ENCODE results near the gene NUP210. TPM values are rescaled to one million over a fixed set of nuclear protein-coding genes. Genes with fewer than 3 reads are reported as not detected.

The NUP210 gene
- total and polyA plus RNA-seq, 7 experiments from 2014 or later, result 52.6 to 164 (median 138) TPM

DNA sequence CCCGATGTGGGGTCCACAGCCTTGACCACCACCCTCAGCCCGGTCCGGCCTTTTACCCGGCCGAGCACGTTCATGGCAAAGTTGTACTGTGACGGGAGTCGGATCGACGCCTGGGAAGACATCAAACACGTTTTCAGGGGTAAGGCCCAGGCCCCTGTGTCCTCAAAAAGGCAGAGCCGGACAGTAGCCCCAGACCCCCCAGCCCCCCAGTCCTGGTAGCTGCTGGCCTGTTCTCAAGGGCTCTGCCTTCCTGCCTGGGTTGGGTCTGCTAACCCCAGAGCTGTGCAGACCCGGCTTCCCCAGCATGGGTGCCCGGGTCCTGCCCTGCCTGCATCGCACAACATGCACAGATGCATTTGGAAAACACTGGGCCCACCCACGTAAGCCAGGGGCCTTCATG is 84.6 kb downstream of the NUP210 start:
- H3K4me1 ChIP-seq (ENCODE audit: control insufficient read depth in 2 of 2, insufficient read depth in 2 of 2, low read length in 2 of 2), result no peaks in the 10 kb centered on the region
- Mint-ChIP-seq H3K4me3 (no peak overlapping the region), H3K27me3 (no peaks in the 10 kb centered on the region), H3K4me1 (peaks cover 0 to 11% (median 0%) of the 10 kb centered on the region in 7 donors), H3K27ac (peak overlapping the region in 1 of 9 donors; percentile 69), H3K36me3 (peaks cover 9 to 42% (median 16%) of the 10 kb centered on the region in 5 donors), H3K9me3 (peaks cover 0 to 2% (median 0%) of the 10 kb centered on the region in 11 donors)
- ATAC-seq, result no peak
- ChIA-PET POLR2A (no interaction called here), CTCF (no interaction called here)
- H3K9me3 ChIP-seq (ENCODE audit: control insufficient read depth in 2 of 3, low read length in 3 of 3), result no peaks in the 10 kb centered on the region
- DNase-seq, result no peak
- intact Hi-C loops (cut with micrococcal nuclease), result no loop called here
- H3K27me3 ChIP-seq (ENCODE audit: control insufficient read depth in 2 of 2, insufficient read depth in 2 of 2, low read length in 2 of 2), result no peaks in the 10 kb centered on the region
- peaks cover 26 to 100% (median 64%) of the 10 kb centered on the region in 3 experiments for H3K36me3 ChIP-seq (ENCODE audit: control insufficient read depth in 2 of 3, insufficient read depth in 3 of 3, low read length in 3 of 3)
- no peak overlapping the region for H3K27ac ChIP-seq (ENCODE audit: low read depth, low read length)
- H3K4me3 ChIP-seq (ENCODE audit: low read length), result no peak overlapping the region

DNA sequence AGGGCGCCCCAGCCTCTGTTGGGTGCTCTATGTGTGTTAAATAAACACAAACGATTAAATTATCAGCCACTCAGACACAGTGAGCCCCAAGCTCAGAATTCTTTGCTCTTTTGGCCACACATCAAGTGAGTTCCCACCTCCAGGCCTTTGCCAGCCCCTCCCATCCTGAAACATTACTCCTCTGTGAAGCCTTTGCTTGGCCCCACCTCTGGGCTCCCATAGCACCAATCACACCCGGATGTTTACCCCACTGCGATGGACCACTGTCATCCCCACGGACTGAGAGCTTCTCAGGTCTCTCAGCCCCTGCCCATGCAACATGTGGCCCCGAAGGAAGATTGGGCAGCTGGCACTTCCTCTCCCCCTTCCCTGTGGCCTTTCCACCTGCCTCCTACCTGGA is 85.1 kb downstream of the NUP210 start:
- ChIA-PET POLR2A (no interaction called here), CTCF (no interaction called here)
- H3K36me3 Mint-ChIP-seq, result peaks cover 9 to 42% (median 16%) of the 10 kb centered on the region in 5 donors
- peaks cover 0 to 11% (median 0%) of the 10 kb centered on the region in 7 donors for H3K4me1 Mint-ChIP-seq
- no peaks in the 10 kb centered on the region for H3K27me3 Mint-ChIP-seq
- Histone ChIP-seq H3K27ac (ENCODE audit: low read depth, low read length) (no peak overlapping the region), H3K27me3 (ENCODE audit: control insufficient read depth in 2 of 2, insufficient read depth in 2 of 2, low read length in 2 of 2) (no peaks in the 10 kb centered on the region), H3K4me1 (ENCODE audit: control insufficient read depth in 2 of 2, insufficient read depth in 2 of 2, low read length in 2 of 2) (no peaks in the 10 kb centered on the region), H3K9me3 (ENCODE audit: control insufficient read depth in 2 of 3, low read length in 3 of 3) (no peaks in the 10 kb centered on the region), H3K36me3 (ENCODE audit: control insufficient read depth in 2 of 3, insufficient read depth in 3 of 3, low read length in 3 of 3) (peaks cover 26 to 100% (median 60%) of the 10 kb centered on the region in 3 experiments), H3K4me3 (ENCODE audit: low read length) (no peak overlapping the region)
- ATAC-seq (no peak), DNase-seq (no peak)
- peak overlapping the region in 3 of 9 donors; percentile 17 to 69 (median 36) for H3K27ac Mint-ChIP-seq
- intact Hi-C loops (cut with micrococcal nuclease), result no loop called here
- peaks cover 0 to 2% (median 0%) of the 10 kb centered on the region in 11 donors for H3K9me3 Mint-ChIP-seq
- no peak overlapping the region for H3K4me3 Mint-ChIP-seq

DNA sequence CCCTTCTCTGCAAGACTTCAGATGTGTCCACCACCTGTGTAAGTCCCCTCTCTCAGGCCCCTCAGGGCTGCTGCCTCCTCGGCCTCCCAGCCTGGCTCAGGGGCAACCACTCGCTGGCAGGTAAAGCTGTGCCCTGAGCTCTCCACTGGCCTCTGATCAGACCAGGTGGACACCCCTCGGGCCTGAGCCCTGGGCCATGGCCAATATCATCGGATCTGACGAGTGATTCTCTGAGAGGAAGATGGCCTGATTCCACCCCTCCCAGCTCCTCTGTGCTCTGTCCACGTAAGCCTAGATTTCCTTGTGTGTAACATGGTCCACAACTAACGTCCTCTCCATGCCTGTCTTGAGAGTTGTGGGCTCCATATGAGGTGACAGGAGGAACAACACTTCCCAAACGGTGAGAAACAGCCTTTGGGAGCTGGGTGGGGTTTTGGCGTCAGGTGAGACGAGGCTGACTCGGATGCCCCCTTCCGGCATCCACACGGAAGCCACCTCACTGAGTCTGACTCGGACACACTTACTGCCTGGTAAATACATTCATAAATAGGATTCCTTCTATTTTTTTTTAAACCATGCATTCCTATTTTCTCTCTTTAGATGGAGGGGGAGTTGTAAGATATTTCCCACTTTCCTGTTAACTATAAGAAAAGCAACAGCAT is 86.8 kb downstream of the NUP210 start:
- intact Hi-C loops (cut with micrococcal nuclease), result no loop called here
- peaks cover 19 to 100% (median 61%) of the 10 kb centered on the region in 3 experiments for H3K36me3 ChIP-seq (ENCODE audit: control insufficient read depth in 2 of 3, insufficient read depth in 3 of 3, low read length in 3 of 3)
- ChIA-PET POLR2A (no interaction called here), CTCF (no interaction called here)
- Mint-ChIP-seq H3K27me3 (no peaks in the 10 kb centered on the region), H3K36me3 (peaks cover 11 to 48% (median 19%) of the 10 kb centered on the region in 5 donors), H3K4me1 (peaks cover 0 to 9% (median 0%) of the 10 kb centered on the region in 7 donors), H3K9me3 (peaks cover 0 to 2% (median 0%) of the 10 kb centered on the region in 11 donors), H3K27ac (peak overlapping the region in 6 of 9 donors; percentile 14 to 84 (median 71)), H3K4me3 (no peak overlapping the region)
- no peaks in the 10 kb centered on the region for H3K9me3 ChIP-seq (ENCODE audit: control insufficient read depth in 2 of 3, low read length in 3 of 3)
- no peaks in the 10 kb centered on the region for H3K4me1 ChIP-seq (ENCODE audit: control insufficient read depth in 2 of 2, insufficient read depth in 2 of 2, low read length in 2 of 2)
- H3K27me3 ChIP-seq (ENCODE audit: control insufficient read depth in 2 of 2, insufficient read depth in 2 of 2, low read length in 2 of 2), result no peaks in the 10 kb centered on the region
- no peak for DNase-seq
- H3K27ac ChIP-seq (ENCODE audit: low read depth, low read length), result no peak overlapping the region
- no peak for ATAC-seq
- H3K4me3 ChIP-seq (ENCODE audit: low read length), result no peak overlapping the region

DNA sequence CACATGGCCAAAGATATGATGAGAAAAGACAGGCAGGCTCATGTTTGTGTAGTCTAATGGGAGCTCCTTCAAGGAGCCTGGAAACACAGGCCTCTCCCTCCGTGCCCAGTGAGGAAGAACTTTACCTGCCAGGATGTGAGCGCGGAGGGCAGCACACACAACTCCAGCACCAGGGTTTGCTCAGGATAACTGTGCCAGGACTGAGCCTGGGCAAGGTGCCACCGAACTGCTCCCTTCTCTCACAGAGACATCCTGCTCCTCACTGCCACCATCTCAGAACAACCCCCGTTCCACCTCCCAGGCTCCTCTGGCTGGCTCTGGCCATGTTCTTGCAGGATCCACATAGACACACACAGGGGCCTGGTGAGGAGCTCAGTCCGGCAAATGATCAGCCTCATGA is 87.4 kb downstream of the NUP210 start:
- no peak overlapping the region for H3K4me3 Mint-ChIP-seq
- CTCF ChIA-PET, result interaction anchor here (1.1 kb wide), 1 partner anchor 120 kb away, joined by 3 read pairs; no protein-coding TSS in a partner anchor
- no peaks in the 10 kb centered on the region for H3K27me3 Mint-ChIP-seq
- H3K36me3 Mint-ChIP-seq, result peaks cover 12 to 50% (median 20%) of the 10 kb centered on the region in 5 donors
- H3K36me3 ChIP-seq (ENCODE audit: control insufficient read depth in 2 of 3, insufficient read depth in 3 of 3, low read length in 3 of 3), result peaks cover 25 to 100% (median 61%) of the 10 kb centered on the region in 3 experiments
- POLR2A ChIA-PET, result no interaction called here
- no peak overlapping the region for H3K4me3 ChIP-seq (ENCODE audit: low read length)
- H3K27ac Mint-ChIP-seq, result peak overlapping the region in 7 of 9 donors; percentile 26 to 84 (median 70)
- H3K9me3 ChIP-seq (ENCODE audit: control insufficient read depth in 2 of 3, low read length in 3 of 3), result no peaks in the 10 kb centered on the region
- H3K4me1 ChIP-seq (ENCODE audit: control insufficient read depth in 2 of 2, insufficient read depth in 2 of 2, low read length in 2 of 2), result no peaks in the 10 kb centered on the region
- no peak for ATAC-seq
- intact Hi-C loops (cut with micrococcal nuclease), result no loop called here
- no peak for DNase-seq
- no peaks in the 10 kb centered on the region for H3K27me3 ChIP-seq (ENCODE audit: control insufficient read depth in 2 of 2, insufficient read depth in 2 of 2, low read length in 2 of 2)
- H3K9me3 Mint-ChIP-seq, result peaks cover 0 to 2% (median 0%) of the 10 kb centered on the region in 11 donors
- H3K27ac ChIP-seq (ENCODE audit: low read depth, low read length), result no peak overlapping the region
- peaks cover 0 to 7% (median 0%) of the 10 kb centered on the region in 7 donors for H3K4me1 Mint-ChIP-seq

DNA sequence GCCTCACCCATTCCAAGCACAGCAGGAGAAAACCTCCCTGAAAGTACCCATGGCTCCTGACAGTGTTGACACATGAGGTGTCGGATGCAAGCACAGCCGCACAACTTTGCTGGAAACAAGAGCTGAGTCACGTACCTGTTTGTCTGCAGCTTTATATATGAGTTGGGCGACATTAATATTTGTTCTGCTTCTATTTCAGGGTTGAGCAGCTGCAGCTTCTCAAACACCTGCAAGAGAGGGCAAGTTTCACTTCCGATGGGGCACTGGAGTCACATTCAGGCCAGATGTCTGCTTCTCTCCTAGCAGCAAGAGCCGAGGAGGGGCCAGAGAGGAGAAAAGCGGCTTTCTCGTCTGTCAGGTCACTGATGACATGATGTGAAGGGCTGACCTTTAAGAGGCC is 88.0 kb downstream of the NUP210 start:
- Histone ChIP-seq H3K4me3 (ENCODE audit: low read length) (no peak overlapping the region), H3K27ac (ENCODE audit: low read depth, low read length) (peak overlapping the region; percentile 12), H3K4me1 (ENCODE audit: control insufficient read depth in 2 of 2, insufficient read depth in 2 of 2, low read length in 2 of 2) (no peaks in the 10 kb centered on the region), H3K36me3 (ENCODE audit: control insufficient read depth in 2 of 3, insufficient read depth in 3 of 3, low read length in 3 of 3) (peaks cover 25 to 100% (median 57%) of the 10 kb centered on the region in 3 experiments), H3K9me3 (ENCODE audit: control insufficient read depth in 2 of 3, low read length in 3 of 3) (no peaks in the 10 kb centered on the region), H3K27me3 (ENCODE audit: control insufficient read depth in 2 of 2, insufficient read depth in 2 of 2, low read length in 2 of 2) (no peaks in the 10 kb centered on the region)
- H3K27ac Mint-ChIP-seq, result peak overlapping the region in 7 of 9 donors; percentile 50 to 84 (median 71)
- CTCF ChIA-PET, result interaction anchor here (1.1 kb wide), 1 partner anchor 121 kb away, joined by 3 read pairs; no protein-coding TSS in a partner anchor
- no peaks in the 10 kb centered on the region for H3K27me3 Mint-ChIP-seq
- POLR2A ChIA-PET, result no interaction called here
- H3K36me3 Mint-ChIP-seq, result peaks cover 9 to 50% (median 16%) of the 10 kb centered on the region in 5 donors
- intact Hi-C loops (cut with micrococcal nuclease), result no loop called here
- DNase-seq, result no peak
- H3K9me3 Mint-ChIP-seq, result peaks cover 0 to 2% (median 0%) of the 10 kb centered on the region in 11 donors
- no peak overlapping the region for H3K4me3 Mint-ChIP-seq
- H3K4me1 Mint-ChIP-seq, result peaks cover 0 to 3% (median 0%) of the 10 kb centered on the region in 7 donors
- peak; percentile 19 for ATAC-seq

DNA sequence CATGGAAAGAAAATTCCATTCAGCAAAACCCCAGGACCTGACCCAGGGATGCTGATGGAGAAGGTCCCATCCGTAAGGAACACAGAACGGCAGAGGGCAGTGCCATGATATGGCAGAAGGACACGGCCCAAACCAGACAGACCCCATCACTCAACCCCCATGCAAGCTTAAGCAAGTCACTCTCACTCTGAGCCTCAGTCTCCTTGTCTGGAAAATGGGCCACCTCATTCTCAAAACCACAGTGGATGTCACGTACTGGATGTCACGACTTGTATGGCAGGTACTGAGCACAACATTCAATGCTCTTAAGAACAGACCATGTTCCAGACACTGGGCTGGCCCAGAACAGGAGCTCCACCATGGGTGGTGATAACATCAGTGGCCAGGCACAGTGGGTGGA is 90.4 kb downstream of the NUP210 start:
- Mint-ChIP-seq H3K4me1 (peaks cover 0 to 2% (median 0%) of the 10 kb centered on the region in 7 donors), H3K4me3 (no peak overlapping the region), H3K27ac (no peak overlapping the region), H3K9me3 (no peaks in the 10 kb centered on the region), H3K36me3 (peaks cover 13 to 53% (median 21%) of the 10 kb centered on the region in 5 donors), H3K27me3 (no peaks in the 10 kb centered on the region)
- ATAC-seq (no peak), DNase-seq (no peak)
- CTCF ChIA-PET, result interaction anchor here (0.6 to 0.7 kb wide), 2 partner anchors 12 to 1775 kb away, joined by 4 to 5 read pairs; no protein-coding TSS in a partner anchor
- Histone ChIP-seq H3K4me1 (ENCODE audit: control insufficient read depth in 2 of 2, insufficient read depth in 2 of 2, low read length in 2 of 2) (no peaks in the 10 kb centered on the region), H3K4me3 (ENCODE audit: low read length) (no peak overlapping the region), H3K9me3 (ENCODE audit: control insufficient read depth in 2 of 3, low read length in 3 of 3) (no peaks in the 10 kb centered on the region), H3K27me3 (ENCODE audit: control insufficient read depth in 2 of 2, insufficient read depth in 2 of 2, low read length in 2 of 2) (no peaks in the 10 kb centered on the region), H3K36me3 (ENCODE audit: control insufficient read depth in 2 of 3, insufficient read depth in 3 of 3, low read length in 3 of 3) (peaks cover 44 to 100% (median 56%) of the 10 kb centered on the region in 3 experiments), H3K27ac (ENCODE audit: low read depth, low read length) (no peak overlapping the region)
- intact Hi-C loops (cut with micrococcal nuclease), result no loop called here
- POLR2A ChIA-PET, result interaction anchor here (1.1 kb wide), 1 partner anchor 12 kb away, joined by 3 read pairs; no protein-coding TSS in a partner anchor

Data from naive thymus-derived CD4-positive, alpha-beta T cell (primary cell).